SK-N-SH (cell line): ENCODE measurements around the gene ARHGAP8. TPM values are rescaled to one million over a fixed set of nuclear protein-coding genes. Genes with fewer than 3 reads are reported as not detected.

Source experiments
- CTCF ChIA-PET: fragments of 300-600, 350-600 bp; formaldehyde crosslinking; extraction: SDS; loops from one replicate; lab custom pipeline; 2021; lab: Yijun Ruan, JAX
- POLR2A ChIA-PET: fragments of 350-600 bp; sonication (Branson Sonifier 250); formaldehyde crosslinking; extraction: SDS; loops from one replicate; lab custom pipeline; 2020; ENCODE audit warnings: antibody characterized with exemption, inconsistent platforms; lab: Yijun Ruan, JAX
- DNase-seq: peaks from one replicate; pipeline ENCODE4 v3.0.0; 2012
- H2AFZ ChIP-seq: fragments of 200-600 bp; sonication (generic); 2 replicates; pipeline ENCODE4 v1.8.1; 2016; ENCODE audit warnings: antibody characterized with exemption, mild to moderate bottlenecking, low read depth
- H3F3A ChIP-seq: fragments of 200-600 bp; sonication (generic); replicated peaks from 2 replicates; pipeline ENCODE3; 2016; ENCODE audit warnings: antibody characterized with exemption, mild to moderate bottlenecking; ENCODE audit not compliant: insufficient read depth
- H3K27ac ChIP-seq, 2 experiments: fragments of 200-500 bp in 1 of 2; fragments of 200-600 bp in 1 of 2; sonication (Bioruptor generic) in 1 of 2; sonication (generic), shearing (Covaris generic) in 1 of 2; 2 replicates each; pipeline versions ENCODE4 v1.5.1 to v1.6.1; 2014 to 2016; ENCODE audit warnings: low read depth in 2 of 2, inconsistent platforms in 1 of 2, low read length in 1 of 2, mild to moderate bottlenecking in 1 of 2, mixed read lengths in 1 of 2
- H3K27me3 ChIP-seq: fragments of 200-600 bp; sonication (generic), shearing (Covaris generic); 2 replicates; pipeline ENCODE4 v1.6.1; 2016; ENCODE audit warnings: mixed run types; ENCODE audit not compliant: insufficient read depth
- H3K36me3 ChIP-seq, 2 experiments: fragments of 200-500 bp in 1 of 2; fragments of 200-600 bp in 1 of 2; sonication (Bioruptor generic) in 1 of 2; sonication (generic) in 1 of 2; replicated peaks in 1 of 2; 2 replicates each; pipeline versions ENCODE3 to v1.5.1; 2014 to 2016; ENCODE audit warnings: low read length in 1 of 2, mild to moderate bottlenecking in 1 of 2; ENCODE audit not compliant: insufficient read depth in 2 of 2, control insufficient read depth in 1 of 2
- H3K4me1 ChIP-seq, 2 experiments: fragments of 200-500 bp in 1 of 2; fragments of 200-600 bp in 1 of 2; sonication (Bioruptor generic) in 1 of 2; sonication (generic), shearing (Covaris generic) in 1 of 2; 2 replicates each; pipeline versions ENCODE4 v1.5.1 to v1.6.1; 2014 to 2016; ENCODE audit warnings: low read depth in 1 of 2, low read length in 1 of 2, mixed run types in 1 of 2; ENCODE audit not compliant: insufficient read depth in 2 of 2, control insufficient read depth in 1 of 2
- H3K4me2 ChIP-seq: fragments of 200-600 bp; sonication (generic), shearing (Covaris generic); 2 replicates; pipeline ENCODE4 v1.6.1; 2017; ENCODE audit warnings: mixed run types
- H3K4me3 ChIP-seq, 2 experiments: fragments of 200-500 bp in 1 of 2; fragments of 200-600 bp in 1 of 2; sonication (Bioruptor generic) in 1 of 2; sonication (generic), shearing (Covaris generic) in 1 of 2; 2 replicates each; pipeline versions ENCODE4 v1.5.1 to v1.8.1; 2014 to 2016; ENCODE audit warnings: low read depth in 2 of 2, inconsistent platforms in 1 of 2, low read length in 1 of 2, mild to moderate bottlenecking in 1 of 2, mixed read lengths in 1 of 2, moderate library complexity in 1 of 2
- H3K79me2 ChIP-seq: fragments of 200-600 bp; sonication (generic); 2 replicates; pipeline ENCODE4 v1.8.1; 2017; ENCODE audit warnings: mild to moderate bottlenecking; ENCODE audit not compliant: insufficient read depth
- H3K9ac ChIP-seq: fragments of 200-600 bp; sonication (generic); 2 replicates; pipeline ENCODE4 v1.6.1; 2017; ENCODE audit warnings: mixed run types
- H3K9me2 ChIP-seq: fragments of 200-600 bp; sonication (generic); 2 replicates; pipeline ENCODE4 v1.6.1; 2017; ENCODE audit warnings: mixed run types
- H3K9me3 ChIP-seq: fragments of 200-600 bp; sonication (generic); 2 replicates; pipeline ENCODE4 v1.6.1; 2017; ENCODE audit warnings: mixed run types, mild to moderate bottlenecking, moderate library complexity
- H4K20me1 ChIP-seq: fragments of 200-600 bp; sonication (generic); 2 replicates; pipeline ENCODE4 v1.6.1; 2017; ENCODE audit warnings: mild to moderate bottlenecking, mixed run types; ENCODE audit not compliant: insufficient read depth
- ELF1 ChIP-seq: IDR thresholded peaks from 2 replicates; pipeline ENCODE4 v1.4.0; 2012
- EP300 ChIP-seq, 2 experiments: IDR thresholded peaks; 2 replicates each; pipeline versions ENCODE4 v1.4.0 to v1.6.1; 2012; ENCODE audit warnings: borderline replicate concordance in 1 of 2, low read depth in 1 of 2, low read length in 1 of 2
- EZH2phosphoT487 ChIP-seq: fragments of 200-600 bp; sonication (generic); IDR thresholded peaks from 2 replicates; pipeline ENCODE4 v1.6.1; 2017; ENCODE audit warnings: low read depth, mixed run types, mild to moderate bottlenecking, antibody characterized with exemption, moderate library complexity, borderline replicate concordance
- GABPA ChIP-seq: IDR thresholded peaks from 2 replicates; pipeline ENCODE4 v1.4.0; 2012; ENCODE audit warnings: low read depth, mild to moderate bottlenecking
- JUND ChIP-seq: IDR thresholded peaks from 2 replicates; pipeline ENCODE4 v1.4.0; 2012
- MAX ChIP-seq: IDR thresholded peaks from 2 replicates; pipeline ENCODE4 v1.4.0; 2012; ENCODE audit warnings: low read depth
- MXI1 ChIP-seq: IDR thresholded peaks from 2 replicates; pipeline ENCODE4 v1.6.1; 2012; ENCODE audit warnings: mild to moderate bottlenecking, low read depth, low read length, improper control_type of control experiment
- NFIC ChIP-seq: IDR thresholded peaks from 2 replicates; pipeline ENCODE4 v1.4.0; 2012; ENCODE audit warnings: borderline replicate concordance
- PBX3 ChIP-seq: IDR thresholded peaks from 2 replicates; pipeline ENCODE4; 2012
- POLR2AphosphoS5 ChIP-seq: IDR thresholded peaks from 2 replicates; pipeline ENCODE4 v1.6.1; 2012; ENCODE audit warnings: low read depth, low read length
- RAD21 ChIP-seq: IDR thresholded peaks from 2 replicates; pipeline ENCODE4 v1.6.1; 2012; ENCODE audit warnings: mild to moderate bottlenecking, low read length
- RXRA ChIP-seq: IDR thresholded peaks from 2 replicates; pipeline ENCODE4 v1.4.0; 2012; ENCODE audit warnings: low read depth, mild to moderate bottlenecking, borderline replicate concordance
- SIN3A ChIP-seq: IDR thresholded peaks from 2 replicates; pipeline ENCODE4 v1.6.1; 2012; ENCODE audit warnings: low read depth, mild to moderate bottlenecking, low read length, moderate library complexity, borderline replicate concordance
- SMC3 ChIP-seq: IDR thresholded peaks from 2 replicates; pipeline ENCODE4 v1.6.1; 2012; ENCODE audit warnings: low read depth, low read length, improper control_type of control experiment
- TEAD4 ChIP-seq: IDR thresholded peaks from 2 replicates; pipeline ENCODE4 v1.4.0; 2012; ENCODE audit warnings: mild to moderate bottlenecking, borderline replicate concordance; ENCODE audit not compliant: insufficient read depth
- USF1 ChIP-seq: IDR thresholded peaks from 2 replicates; pipeline ENCODE4 v1.4.0; 2012; ENCODE audit warnings: low read depth, borderline replicate concordance
- YY1 ChIP-seq: IDR thresholded peaks from 2 replicates; pipeline ENCODE4 v1.4.0; 2012; ENCODE audit warnings: low read depth, mild to moderate bottlenecking
- ZBTB33 ChIP-seq: IDR thresholded peaks from 2 replicates; pipeline ENCODE4 v1.4.0; 2012; ENCODE audit warnings: low read depth, borderline replicate concordance
- WGBS: methylation state at CpG from one replicate; pipeline ENCODE4 v1.1.6; 2017; ENCODE audit warnings: low lambda C conversion rate; 5-methylcytosine and 5-hydroxymethylcytosine counted together
- polyA plus RNA-seq, 3 experiments: library from polyadenylated mRNA; depleted of rRNA; stranded (reverse); fragments of >200 nt; gene quantifications; 2 replicates each; pipeline ENCODE4 v1.2.3, GENCODE V29; 2012
- TF ChIP-seq, protein P1 (sequence below): IDR thresholded peaks from 2 replicates; pipeline ENCODE4 v1.6.1; 2012; ENCODE audit warnings: mild to moderate bottlenecking, low read depth, low read length, moderate library complexity

ARHGAP8 gene
- polyA plus RNA-seq, 1 of the 3 experiments (the other 2 are of a cell fraction), result 0.08 TPM

DNA sequence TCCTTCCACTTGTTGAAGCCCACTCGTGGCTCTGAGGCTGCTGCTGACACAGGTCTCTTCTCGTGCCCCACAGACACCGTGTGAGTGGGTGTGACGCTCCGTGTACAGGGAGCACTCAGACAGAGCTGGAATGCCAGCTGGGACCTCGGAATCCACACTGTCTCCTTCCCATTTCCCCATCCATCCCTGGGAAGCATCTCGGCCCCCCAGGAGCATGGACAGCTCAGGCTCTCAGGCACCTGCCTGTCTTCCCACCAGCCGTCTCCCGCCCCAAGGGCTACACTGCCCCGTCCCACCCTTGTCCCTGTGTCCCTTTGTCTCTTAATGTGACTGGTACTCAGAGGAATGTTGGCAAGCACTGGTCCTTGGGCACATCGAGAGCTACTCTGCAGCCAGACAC lies 63.8 kb downstream of the ARHGAP8 start:
- H3K36me3 ChIP-seq, result no peaks in the 10 kb centered on the region
- DNase-seq, result no peak
- no peak overlapping the region for H3K4me3 ChIP-seq
- H3K4me1 ChIP-seq, result no peaks in the 10 kb centered on the region; a peak in 1 of 4 replicates
- ChIA-PET POLR2A (no interaction called here), CTCF (no interaction called here)
- no peaks in the 10 kb centered on the region for H3F3A ChIP-seq
- TF ChIP-seq SMC3 (no peak), ELF1 (no peak), NFIC (no peak), RXRA (no peak)
- H3K27ac ChIP-seq, result no peak overlapping the region
- H2AFZ ChIP-seq, result no peak overlapping the region
- H3K27me3 ChIP-seq, result no peaks in the 10 kb centered on the region
- H3K79me2 ChIP-seq, result no peaks in the 10 kb centered on the region
- H3K9ac ChIP-seq, result no peak overlapping the region
- no peak overlapping the region for H3K4me2 ChIP-seq
- no peaks in the 10 kb centered on the region for H3K9me3 ChIP-seq
- H3K9me2 ChIP-seq, result no peaks in the 10 kb centered on the region
- 54% methylated on average over 10 of the region's 11 CpGs for WGBS
- H4K20me1 ChIP-seq, result no peaks in the 10 kb centered on the region

- H3K27me3 ChIP-seq, result no peaks in the 10 kb centered on the region
- ChIA-PET POLR2A (interaction anchor here (0.6 kb wide), 1 partner anchor 94 kb away, joined by 3 read pairs; no protein-coding TSS in a partner anchor), CTCF (interaction anchor here (1.7 to 2.7 kb wide), 3 partner anchors 14 to 444 kb away, joined by 3 to 14 read pairs (median 10); no protein-coding TSS in a partner anchor)
- H3K4me2 ChIP-seq, result no peak overlapping the region
- H3K36me3 ChIP-seq, result no peaks in the 10 kb centered on the region
- no peak overlapping the region for H3K4me3 ChIP-seq
- H2AFZ ChIP-seq, result no peak overlapping the region
- H3K4me1 ChIP-seq, result no peaks in the 10 kb centered on the region; a peak in 1 of 4 replicates
- H3K9ac ChIP-seq, result no peak overlapping the region
- no peaks in the 10 kb centered on the region for H3K9me3 ChIP-seq
- 79% methylated on average over 5 of the region's 5 CpGs for WGBS
- DNase-seq, result no peak
- H3F3A ChIP-seq, result no peaks in the 10 kb centered on the region
- H3K9me2 ChIP-seq, result no peaks in the 10 kb centered on the region
- no peaks in the 10 kb centered on the region for H3K79me2 ChIP-seq
- H4K20me1 ChIP-seq, result no peaks in the 10 kb centered on the region
- H3K27ac ChIP-seq, result no peak overlapping the region
- TF ChIP-seq ZBTB33 (no peak), YY1 (no peak), TEAD4 (no peak), MAX (no peak), EP300 (IDR thresholded peaks at IDR 0.05; ENCODE audit: borderline replicate concordance in 1 of 2, low read depth in 1 of 2, low read length in 1 of 2) (no peak), JUND (no peak), PBX3 (no peak), USF1 (no peak), POLR2AphosphoS5 (no peak), RAD21 (no peak), MXI1 (no peak), EZH2phosphoT487 (no peak), ELF1 (no peak), SIN3A (no peak), GABPA (no peak)
- TF ChIP-seq, protein P1, sequence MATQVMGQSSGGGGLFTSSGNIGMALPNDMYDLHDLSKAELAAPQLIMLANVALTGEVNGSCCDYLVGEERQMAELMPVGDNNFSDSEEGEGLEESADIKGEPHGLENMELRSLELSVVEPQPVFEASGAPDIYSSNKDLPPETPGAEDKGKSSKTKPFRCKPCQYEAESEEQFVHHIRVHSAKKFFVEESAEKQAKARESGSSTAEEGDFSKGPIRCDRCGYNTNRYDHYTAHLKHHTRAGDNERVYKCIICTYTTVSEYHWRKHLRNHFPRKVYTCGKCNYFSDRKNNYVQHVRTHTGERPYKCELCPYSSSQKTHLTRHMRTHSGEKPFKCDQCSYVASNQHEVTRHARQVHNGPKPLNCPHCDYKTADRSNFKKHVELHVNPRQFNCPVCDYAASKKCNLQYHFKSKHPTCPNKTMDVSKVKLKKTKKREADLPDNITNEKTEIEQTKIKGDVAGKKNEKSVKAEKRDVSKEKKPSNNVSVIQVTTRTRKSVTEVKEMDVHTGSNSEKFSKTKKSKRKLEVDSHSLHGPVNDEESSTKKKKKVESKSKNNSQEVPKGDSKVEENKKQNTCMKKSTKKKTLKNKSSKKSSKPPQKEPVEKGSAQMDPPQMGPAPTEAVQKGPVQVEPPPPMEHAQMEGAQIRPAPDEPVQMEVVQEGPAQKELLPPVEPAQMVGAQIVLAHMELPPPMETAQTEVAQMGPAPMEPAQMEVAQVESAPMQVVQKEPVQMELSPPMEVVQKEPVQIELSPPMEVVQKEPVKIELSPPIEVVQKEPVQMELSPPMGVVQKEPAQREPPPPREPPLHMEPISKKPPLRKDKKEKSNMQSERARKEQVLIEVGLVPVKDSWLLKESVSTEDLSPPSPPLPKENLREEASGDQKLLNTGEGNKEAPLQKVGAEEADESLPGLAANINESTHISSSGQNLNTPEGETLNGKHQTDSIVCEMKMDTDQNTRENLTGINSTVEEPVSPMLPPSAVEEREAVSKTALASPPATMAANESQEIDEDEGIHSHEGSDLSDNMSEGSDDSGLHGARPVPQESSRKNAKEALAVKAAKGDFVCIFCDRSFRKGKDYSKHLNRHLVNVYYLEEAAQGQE, result no peak
These were observed 66.4 kb downstream of the ARHGAP8 start for GRCh38 chr22:44818727-44819126.
